Mesodermal cell (in vitro differentiated cells): ENCODE measurements around the gene MGME1.
"Not testable (repeated sequence)": the region's sequence is repeated elsewhere in the genome, so short reads cannot be mapped to it uniquely, and the experiment has no call there.

Experiments used
- H3K27ac ChIP-seq: 2 replicates; pipeline ENCODE4 v1.7.0; 2013; ENCODE audit warnings: mild to moderate bottlenecking, low read depth, low read length, moderate library complexity; ENCODE audit not compliant: severe bottlenecking
- H3K36me3 ChIP-seq: 2 replicates; pipeline ENCODE4 v1.7.1; 2013; ENCODE audit warnings: mild to moderate bottlenecking, low read length, moderate library complexity; ENCODE audit not compliant: control insufficient read depth, insufficient read depth
- H3K4me1 ChIP-seq: one replicate; pipeline ENCODE4 v1.7.1; 2013; ENCODE audit warnings: mild to moderate bottlenecking, low read length; ENCODE audit not compliant: insufficient read depth, control insufficient read depth, poor library complexity, severe bottlenecking
- H3K4me3 ChIP-seq: 2 replicates; pipeline ENCODE4 v1.7.0; 2013; ENCODE audit warnings: low read length, control low read depth, mild to moderate bottlenecking; ENCODE audit not compliant: insufficient read depth, poor library complexity, severe bottlenecking; ENCODE audit errors: extremely low read depth
- H3K9me3 ChIP-seq: 2 replicates; pipeline ENCODE4 v1.7.1; 2013; ENCODE audit warnings: mild to moderate bottlenecking, low read length, moderate library complexity; ENCODE audit not compliant: control insufficient read depth
- WGBS, 2 experiments: methylation state at CpG; one replicate each; pipeline ENCODE4 v1.1.5; 2013; ENCODE audit warnings: missing lambda C conversion rate in 2 of 2; ENCODE audit not compliant: insufficient coverage in 2 of 2; 5-methylcytosine and 5-hydroxymethylcytosine counted together

The MGME1 gene

DNA sequence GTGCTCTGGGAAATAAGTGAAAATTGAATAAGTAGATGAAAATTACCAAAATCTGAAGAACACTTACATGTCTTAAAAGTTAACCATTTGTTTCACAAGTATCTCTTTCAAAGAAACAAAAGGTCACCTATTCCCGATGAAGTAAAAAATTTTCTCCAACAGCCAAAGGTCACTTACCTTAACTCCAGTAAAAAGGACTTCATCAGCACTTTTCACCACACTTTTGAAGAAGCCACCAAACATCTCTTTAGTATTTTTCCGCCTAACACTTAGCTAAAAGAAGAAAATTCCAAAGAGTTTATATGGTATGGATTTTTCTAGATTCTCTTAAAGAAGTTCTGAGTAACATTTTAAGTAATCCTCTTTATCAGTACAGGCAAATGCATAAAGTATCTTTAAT is 17.5 kb upstream of the MGME1 start:
- Histone ChIP-seq H3K36me3 (peaks cover 98% of the 10 kb centered on the region), H3K9me3 (no peaks in the 10 kb centered on the region)

DNA sequence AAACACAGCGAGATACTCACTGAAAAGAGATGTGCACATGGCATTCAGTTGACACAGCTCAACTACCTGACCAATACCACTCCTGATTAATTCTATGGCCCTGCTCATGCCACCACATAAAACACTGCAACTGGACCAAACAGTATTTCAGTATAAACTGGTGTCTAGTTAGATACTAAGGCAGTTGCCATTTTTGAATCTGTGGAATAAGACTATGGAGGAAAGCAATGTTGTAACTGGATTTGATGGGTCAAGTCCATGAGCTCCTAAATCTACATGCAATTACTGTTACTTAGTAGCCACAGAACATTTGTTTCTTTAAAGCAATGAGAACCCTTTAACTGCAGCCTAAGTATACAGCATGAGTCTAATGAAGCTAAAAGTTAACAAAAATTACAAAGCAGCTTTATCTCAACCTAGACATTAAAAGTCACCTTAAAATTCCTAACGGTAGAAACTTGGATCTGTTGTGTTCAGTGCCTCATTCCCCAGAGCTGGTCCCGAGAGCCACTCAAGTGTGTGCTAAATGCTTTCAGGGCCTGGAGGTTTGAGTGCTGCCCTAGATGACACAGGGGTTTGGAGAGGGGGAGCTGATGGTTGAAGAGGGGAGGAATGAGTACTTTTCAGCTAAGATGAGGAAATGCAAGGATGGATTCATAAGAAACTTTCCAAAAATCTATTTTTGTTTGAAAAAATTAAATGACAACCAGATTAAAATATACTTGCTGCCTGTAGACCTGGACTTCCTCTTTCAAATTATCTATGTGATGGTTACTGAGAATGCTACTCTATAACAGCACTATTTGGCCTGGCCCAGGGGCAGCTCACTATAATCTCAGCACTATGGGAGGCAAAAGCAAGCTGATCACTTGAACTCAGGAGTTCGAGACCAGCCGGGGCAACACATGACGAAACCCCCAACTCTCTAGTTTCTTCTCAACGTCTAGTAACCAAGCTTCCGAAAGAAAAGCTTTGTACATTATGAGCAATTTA is 15.8 kb upstream of the MGME1 start:
- Histone ChIP-seq H3K36me3 (peaks cover 96% of the 10 kb centered on the region), H3K4me3 (no peak overlapping the region), H3K4me1 (no peaks in the 10 kb centered on the region), H3K27ac (no peak overlapping the region), H3K9me3 (no peaks in the 10 kb centered on the region)
- WGBS, 2 experiments: 96 to 97% methylated on average over 4 to 8 of the region's 8 CpGs

More for the DNA sequence above, 17.5 kb upstream of the MGME1 start:
- Histone ChIP-seq H3K4me1 (no peaks in the 10 kb centered on the region), H3K27ac (no peak overlapping the region), H3K4me3 (no peak overlapping the region)
- WGBS, 2 experiments: 92 to 100% methylated on average over 1 of the region's 2 CpGs

DNA sequence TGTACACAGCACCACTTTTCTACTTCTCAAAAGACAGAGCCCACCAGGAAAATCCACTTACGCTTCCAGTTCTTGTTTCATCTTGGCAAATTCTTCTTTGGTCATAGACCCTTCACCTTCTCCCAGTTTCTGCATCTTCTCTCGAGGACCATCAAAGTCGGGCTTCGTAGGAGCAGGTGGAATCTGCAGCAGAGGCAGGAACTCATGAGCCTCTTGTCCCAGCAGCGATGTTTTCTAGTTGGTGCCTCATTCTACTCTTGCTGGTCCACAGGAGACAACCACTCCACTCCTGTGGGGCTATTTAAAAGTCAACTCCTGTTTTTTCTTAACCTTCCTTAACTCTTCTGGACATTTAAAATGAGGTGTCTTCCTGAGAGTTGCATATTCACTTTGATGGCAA is 14.9 kb upstream of the MGME1 start:
- no peaks in the 10 kb centered on the region for H3K9me3 ChIP-seq
- no peak overlapping the region for H3K27ac ChIP-seq
- no peak overlapping the region for H3K4me3 ChIP-seq
- peaks cover 98% of the 10 kb centered on the region for H3K36me3 ChIP-seq
- H3K4me1 ChIP-seq: no peaks in the 10 kb centered on the region
- WGBS, 2 experiments: 93 to 98% methylated on average over 5 of the region's 5 CpGs

DNA sequence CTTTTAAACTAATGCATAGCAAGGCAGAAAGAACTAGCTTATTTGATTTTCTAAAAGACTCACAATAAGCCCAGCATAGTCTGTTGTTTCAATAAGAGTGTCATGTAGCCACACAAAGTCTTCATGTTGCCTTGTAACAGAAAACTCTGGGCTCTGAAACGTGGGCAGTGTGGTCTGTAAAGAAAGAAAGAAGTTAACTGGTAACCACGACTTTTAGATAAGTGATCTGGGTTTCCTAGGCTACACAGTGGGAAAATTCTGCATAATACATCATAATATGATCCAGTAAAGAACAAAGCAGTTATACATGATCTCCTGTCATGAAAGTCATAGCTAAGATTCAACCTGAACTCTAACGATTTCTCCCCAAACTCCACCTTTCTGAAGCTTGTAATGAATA is 13.5 kb upstream of the MGME1 start:
- H3K36me3 ChIP-seq: peaks cover 87% of the 10 kb centered on the region
- 80% methylated on average over 1 of the region's 3 CpGs; no CpG with 5 or more reads in 1 of the 2 experiments for WGBS, 2 experiments
- H3K27ac ChIP-seq: no peak overlapping the region
- no peak overlapping the region for H3K4me3 ChIP-seq
- no peaks in the 10 kb centered on the region for H3K9me3 ChIP-seq
- H3K4me1 ChIP-seq: no peaks in the 10 kb centered on the region

DNA sequence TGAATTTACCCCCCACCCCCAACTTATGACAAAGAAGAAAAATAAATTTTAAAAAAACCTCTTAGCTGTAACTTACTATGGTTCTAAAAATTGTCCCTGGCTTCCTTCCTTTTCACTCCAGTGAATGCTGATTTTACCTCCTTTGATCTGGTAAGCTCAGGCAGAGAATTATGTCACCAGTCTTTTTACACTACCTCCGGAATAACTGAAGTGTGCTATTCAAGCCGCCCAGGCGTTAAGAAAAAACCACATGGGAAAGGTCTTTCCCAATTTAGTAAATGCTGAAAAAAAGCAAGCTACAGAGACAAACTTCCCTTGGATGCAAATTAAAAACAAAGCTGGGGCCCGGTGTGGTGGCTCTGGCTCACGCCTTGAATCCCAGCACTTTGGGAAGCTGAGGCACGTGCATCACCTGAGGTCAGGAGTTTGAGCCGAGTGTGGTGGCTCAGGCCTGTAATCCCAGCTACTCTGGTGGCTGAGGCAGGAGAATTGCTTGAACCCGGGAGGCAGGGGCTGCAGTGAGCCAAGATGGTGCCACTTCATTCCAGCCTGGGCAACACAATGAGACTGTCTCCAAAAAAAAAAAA is 12.6 kb upstream of the MGME1 start:
- Histone ChIP-seq H3K4me1 (peaks cover 4% of the 10 kb centered on the region), H3K27ac (no peak overlapping the region), H3K9me3 (no peaks in the 10 kb centered on the region), H3K36me3 (peaks cover 81% of the 10 kb centered on the region), H3K4me3 (no peak overlapping the region)
- 87 to 94% methylated on average over 6 to 7 of the region's 8 CpGs for WGBS, 2 experiments

DNA sequence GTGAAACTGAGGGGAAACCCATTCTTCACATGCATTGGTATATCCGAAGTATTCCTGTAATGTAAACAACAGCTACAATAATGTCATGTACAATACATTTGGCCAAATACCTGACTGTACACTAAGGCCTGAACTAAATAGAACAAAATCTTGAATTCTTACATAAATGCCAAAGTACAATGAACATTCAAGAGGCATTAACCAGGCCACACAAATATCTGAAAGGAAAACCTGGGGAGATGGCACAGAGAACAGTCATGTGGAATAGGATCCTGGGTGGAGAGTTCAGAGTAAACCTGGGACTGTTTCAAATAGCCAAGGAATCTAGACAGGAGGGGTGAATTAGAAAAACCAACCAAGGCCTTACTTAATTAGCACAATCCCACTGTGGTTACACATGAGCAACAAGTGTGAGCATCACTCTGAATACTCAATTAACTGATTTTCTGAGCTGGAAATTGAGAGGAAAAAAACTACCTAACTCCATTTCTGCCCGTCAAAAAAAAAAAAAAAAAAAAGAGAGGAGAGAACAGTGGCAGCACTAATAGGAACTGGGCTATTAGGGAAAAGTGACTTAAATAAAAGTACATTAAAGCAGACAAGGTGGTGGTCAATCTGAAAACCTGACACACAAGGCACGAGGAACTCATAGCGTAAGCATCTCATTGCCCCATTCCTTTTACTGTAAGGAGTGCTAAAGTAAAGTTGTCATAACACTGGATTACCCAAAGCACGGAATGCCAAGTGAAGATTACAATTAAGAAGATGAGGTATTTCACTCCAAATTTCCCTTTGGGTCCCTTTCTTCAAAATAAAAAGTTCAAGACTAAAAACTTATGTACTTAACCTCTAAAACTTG is 11.1 kb upstream of the MGME1 start:
- Histone ChIP-seq H3K27ac (peak overlapping the region; percentile 2), H3K4me1 (peaks cover 4% of the 10 kb centered on the region), H3K9me3 (no peaks in the 10 kb centered on the region), H3K4me3 (no peak overlapping the region), H3K36me3 (peaks cover 75% of the 10 kb centered on the region)
- WGBS, 2 experiments: 100% methylated on average over 2 to 3 of the region's 5 CpGs

DNA sequence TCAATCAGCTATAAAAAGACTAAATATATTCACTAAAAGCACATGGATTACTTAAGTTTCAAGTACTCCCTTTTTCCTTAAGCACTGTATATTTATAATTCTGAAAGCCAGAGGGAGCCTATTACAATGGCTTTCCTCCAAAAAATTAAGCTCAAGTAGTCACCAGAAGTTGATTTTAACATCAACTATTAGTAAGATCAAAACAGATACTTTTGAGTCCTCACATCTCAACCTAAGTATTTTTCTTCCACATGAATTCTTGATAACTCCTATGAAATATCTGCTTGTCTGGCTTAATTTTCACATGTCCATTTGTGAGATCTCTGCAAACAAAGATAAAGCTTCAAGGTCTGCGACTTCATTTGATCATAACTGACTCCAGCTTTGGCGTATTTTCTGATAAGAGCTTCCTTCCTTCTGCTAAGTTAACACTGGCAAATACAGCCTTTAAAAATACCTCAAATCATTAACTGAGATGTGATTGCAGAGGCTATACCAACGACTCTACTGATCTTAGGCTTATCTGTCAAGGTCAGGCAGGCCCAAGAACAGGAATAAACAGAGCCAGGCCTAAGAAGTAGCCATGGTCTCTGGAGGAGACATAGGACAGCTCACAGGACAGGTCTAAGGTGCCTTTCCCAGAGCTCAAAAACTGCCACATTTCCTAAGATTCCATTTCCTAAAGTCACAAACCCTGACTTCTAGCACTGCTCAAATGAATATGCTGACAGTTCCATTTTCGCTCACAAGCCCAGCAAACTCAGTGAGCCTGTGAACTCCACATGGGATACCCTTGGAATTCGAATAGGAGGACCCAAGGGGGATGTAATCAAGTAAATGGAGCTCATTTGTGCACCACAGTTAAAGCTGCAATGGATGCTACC is 10.2 kb upstream of the MGME1 start:
- Histone ChIP-seq H3K9me3 (no peaks in the 10 kb centered on the region), H3K36me3 (peaks cover 74% of the 10 kb centered on the region), H3K4me1 (peaks cover 13% of the 10 kb centered on the region), H3K4me3 (no peak overlapping the region), H3K27ac (peak overlapping the region; percentile 33)
- WGBS, 2 experiments: 75 to 84% methylated on average over 4 to 5 of the region's 5 CpGs

DNA sequence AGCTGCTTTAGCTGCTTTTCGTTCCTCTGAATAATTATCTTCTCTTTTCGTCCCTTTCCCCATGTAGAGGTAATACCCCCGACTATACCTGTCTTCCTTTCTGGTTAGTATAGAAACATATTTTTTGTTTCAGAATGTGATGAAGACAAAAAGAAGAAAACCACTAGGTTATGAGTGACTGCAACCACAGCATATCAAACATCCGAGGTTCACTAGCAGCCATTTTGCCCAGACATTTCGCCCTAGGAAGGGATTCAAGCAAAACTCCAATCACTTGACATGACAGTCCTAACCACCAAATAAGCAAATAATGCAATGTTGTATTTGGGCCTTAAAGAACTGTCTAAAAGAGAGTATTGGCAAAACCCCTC is 9.6 kb upstream of the MGME1 start:
- Histone ChIP-seq H3K9me3 (no peaks in the 10 kb centered on the region), H3K4me3 (no peak overlapping the region), H3K27ac (peak overlapping the region; percentile 25), H3K36me3 (peaks cover 74% of the 10 kb centered on the region), H3K4me1 (peaks cover 17% of the 10 kb centered on the region)
- 89% methylated on average over 1 of the region's 5 CpGs; no CpG with 5 or more reads in 1 of the 2 experiments for WGBS, 2 experiments

DNA sequence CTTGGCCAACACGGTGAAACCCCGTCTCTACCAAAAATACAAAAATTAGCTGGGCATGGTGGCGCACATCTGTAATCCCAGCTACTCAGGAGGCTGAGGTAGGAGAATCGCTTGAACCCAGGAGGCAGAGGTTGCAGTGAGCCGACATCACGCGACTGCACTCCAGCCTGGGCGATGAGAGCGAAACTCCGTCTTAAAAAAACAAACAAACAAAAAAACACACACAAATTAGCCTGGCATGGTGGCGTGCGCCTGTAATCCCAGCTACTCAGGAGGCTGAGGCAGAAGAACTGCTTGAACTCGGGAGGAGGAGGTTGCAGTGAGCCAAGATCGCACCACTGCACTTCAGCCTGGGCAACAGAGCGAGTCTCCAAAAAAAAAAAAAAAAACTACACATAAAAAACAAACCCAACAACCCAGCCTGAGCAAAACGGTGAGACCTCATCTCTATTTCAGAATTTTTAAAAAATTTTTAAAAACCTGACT is 8.4 kb upstream of the MGME1 start:
- Histone ChIP-seq H3K36me3 (peaks cover 72% of the 10 kb centered on the region), H3K4me1 (peaks cover 28% of the 10 kb centered on the region)
- H3K4me3 ChIP-seq, H3K27ac ChIP-seq, H3K9me3 ChIP-seq: not testable (repeated sequence)
- 94 to 95% methylated on average over 10 to 11 of the region's 16 CpGs for WGBS, 2 experiments
